OCI-LY1 (cell line): Measurements from ENCODE around the gene WFDC11.
"Not testable (repeated sequence)": the region's sequence is repeated elsewhere in the genome, so short reads cannot be mapped to it uniquely, and the experiment has no call there.

Experiments used
- H2AFZ ChIP-seq: fragments of 200-600 bp; sonication (generic), shearing (Covaris generic); 2 replicates; pipeline ENCODE4 v1.6.0; 2014; ENCODE audit warnings: antibody characterized with exemption, mild to moderate bottlenecking, low read length
- H3F3A ChIP-seq: fragments of 200-600 bp; sonication (generic), shearing (Covaris generic); 2 replicates; pipeline ENCODE4 v1.6.0; 2014; ENCODE audit warnings: mild to moderate bottlenecking, antibody characterized with exemption, low read length, moderate library complexity; ENCODE audit not compliant: insufficient read depth
- H3K27ac ChIP-seq: fragments of 200-600 bp; sonication (generic); 2 replicates; pipeline ENCODE4 v1.5.1; 2014; ENCODE audit warnings: low read length, mixed run types, mild to moderate bottlenecking, low read depth; ENCODE audit not compliant: poor library complexity, severe bottlenecking
- H3K27me3 ChIP-seq: fragments of 200-600 bp; sonication (generic); 2 replicates; pipeline ENCODE4 v1.6.0; 2014; ENCODE audit warnings: antibody characterized with exemption, mild to moderate bottlenecking, low read length, moderate library complexity; ENCODE audit not compliant: insufficient read depth
- H3K36me3 ChIP-seq: fragments of 200-600 bp; sonication (generic); 2 replicates; pipeline ENCODE4 v1.6.1; 2014; ENCODE audit warnings: mild to moderate bottlenecking, antibody characterized with exemption, low read length, moderate library complexity, mixed read lengths; ENCODE audit not compliant: insufficient read depth
- H3K4me1 ChIP-seq: fragments of 200-600 bp; sonication (generic); 2 replicates; pipeline ENCODE4 v1.5.1; 2014; ENCODE audit warnings: mild to moderate bottlenecking, low read length, moderate library complexity; ENCODE audit not compliant: insufficient read depth, severe bottlenecking
- H3K4me2 ChIP-seq: fragments of 200-600 bp; sonication (generic), shearing (Covaris generic); 2 replicates; pipeline ENCODE4 v1.6.1; 2014; ENCODE audit warnings: low read length
- H3K4me3 ChIP-seq: fragments of 200-600 bp; sonication (generic); 2 replicates; pipeline ENCODE4 v1.5.1; 2014; ENCODE audit warnings: low read length, low read depth, mild to moderate bottlenecking, mixed read lengths; ENCODE audit not compliant: poor library complexity, severe bottlenecking
- H3K79me2 ChIP-seq: fragments of 200-600 bp; shearing (Covaris generic); 2 replicates; pipeline ENCODE4 v1.6.1; 2016; ENCODE audit warnings: mixed run types, low read length, mixed read lengths; ENCODE audit not compliant: insufficient read depth
- H3K9ac ChIP-seq: fragments of 200-600 bp; sonication (generic), shearing (Covaris generic); 2 replicates; pipeline ENCODE4 v1.6.1; 2014; ENCODE audit warnings: mild to moderate bottlenecking, low read length, mixed read lengths
- H3K9me2 ChIP-seq: fragments of 200-600 bp; sonication (generic), shearing (Covaris generic); 2 replicates; pipeline ENCODE4 v1.6.1; 2014; ENCODE audit warnings: low read depth, mild to moderate bottlenecking, low read length, mixed read lengths
- H3K9me3 ChIP-seq: fragments of 200-600 bp; shearing (Covaris generic); 2 replicates; pipeline ENCODE4 v1.6.1; 2014; ENCODE audit warnings: low read length, mixed read lengths
- H4K20me1 ChIP-seq: fragments of 200-600 bp; sonication (generic), shearing (Covaris generic); 2 replicates; pipeline ENCODE4 v1.6.0; 2016; ENCODE audit warnings: mild to moderate bottlenecking, low read length; ENCODE audit not compliant: insufficient read depth
- CTCF ChIP-seq: fragments of 200-600 bp; sonication (generic), shearing (Covaris generic); IDR thresholded peaks from 2 replicates; pipeline ENCODE4 v1.5.1; 2017; ENCODE audit warnings: mild to moderate bottlenecking, antibody characterized with exemption, low read length, moderate library complexity, mixed read lengths
- EZH2 ChIP-seq: fragments of 200-600 bp; sonication (generic), shearing (Covaris generic); IDR thresholded peaks from 2 replicates; pipeline ENCODE4 v1.8.0; 2017; ENCODE audit warnings: borderline replicate concordance, mixed run types, mild to moderate bottlenecking, antibody characterized with exemption, low read length, moderate library complexity, mixed read lengths

The WFDC11 gene

GRCh38 chr20:45649312-45649863, 20.7 kb downstream of the WFDC11 start:
- H2AFZ ChIP-seq, result no peak overlapping the region
- TF ChIP-seq EZH2 (no peak), CTCF (no peak)
- H3K9me2 ChIP-seq, result no peaks in the 10 kb centered on the region
- no peak overlapping the region for H3K9ac ChIP-seq
- H3K9me3 ChIP-seq, result no peaks in the 10 kb centered on the region
- no peaks in the 10 kb centered on the region for H3K36me3 ChIP-seq
- no peak overlapping the region for H3K27ac ChIP-seq
- H3K4me3 ChIP-seq, result no peak overlapping the region
- no peaks in the 10 kb centered on the region for H4K20me1 ChIP-seq
- H3K27me3 ChIP-seq, result no peaks in the 10 kb centered on the region
- H3K79me2 ChIP-seq, result no peaks in the 10 kb centered on the region
- H3F3A ChIP-seq, result no peaks in the 10 kb centered on the region
- H3K4me1 ChIP-seq, result no peaks in the 10 kb centered on the region
- no peak overlapping the region for H3K4me2 ChIP-seq

GRCh38 chr20:45647441-45648050, 22.5 kb downstream of the WFDC11 start:
- no peaks in the 10 kb centered on the region for H3K4me1 ChIP-seq
- no peaks in the 10 kb centered on the region for H3F3A ChIP-seq
- TF ChIP-seq EZH2 (no peak), CTCF (no peak)
- H3K27me3 ChIP-seq, result no peaks in the 10 kb centered on the region
- H3K4me3 ChIP-seq, result no peak overlapping the region
- H3K27ac ChIP-seq, result no peak overlapping the region
- no peaks in the 10 kb centered on the region for H3K36me3 ChIP-seq
- H3K9ac ChIP-seq, result no peak overlapping the region
- H3K9me2 ChIP-seq, result no peaks in the 10 kb centered on the region
- no peak overlapping the region for H3K4me2 ChIP-seq
- no peaks in the 10 kb centered on the region for H4K20me1 ChIP-seq
- H2AFZ ChIP-seq, result no peak overlapping the region
- no peaks in the 10 kb centered on the region for H3K79me2 ChIP-seq
- no peaks in the 10 kb centered on the region for H3K9me3 ChIP-seq

- Histone ChIP-seq H3F3A (no peaks in the 10 kb centered on the region), H3K36me3 (no peaks in the 10 kb centered on the region), H3K79me2 (no peaks in the 10 kb centered on the region), H3K4me2 (no peak overlapping the region), H2AFZ (no peak overlapping the region), H3K4me1 (no peaks in the 10 kb centered on the region), H3K27me3 (no peaks in the 10 kb centered on the region), H4K20me1 (no peaks in the 10 kb centered on the region), H3K9ac (no peak overlapping the region), H3K4me3 (no peak overlapping the region), H3K27ac (no peak overlapping the region), H3K9me2 (no peaks in the 10 kb centered on the region), H3K9me3 (no peaks in the 10 kb centered on the region)
- TF ChIP-seq CTCF (no peak), EZH2 (no peak)
Measured at GRCh38 chr20:45646875-45647274, 23.2 kb downstream of the WFDC11 start.

GRCh38 chr20:45645869-45646268, 24.2 kb downstream of the WFDC11 start:
- H3K79me2 ChIP-seq, H3K36me3 ChIP-seq, H3K4me1 ChIP-seq, H3K9me3 ChIP-seq, H3K4me2 ChIP-seq, H2AFZ ChIP-seq, H3F3A ChIP-seq, H3K9ac ChIP-seq, H4K20me1 ChIP-seq, H3K27me3 ChIP-seq, H3K27ac ChIP-seq, H3K9me2 ChIP-seq, H3K4me3 ChIP-seq: not testable (repeated sequence)

- H3K9me2 ChIP-seq, H3K27me3 ChIP-seq, H3K79me2 ChIP-seq, H3K4me1 ChIP-seq, H3F3A ChIP-seq, H3K4me3 ChIP-seq, H3K36me3 ChIP-seq, H3K27ac ChIP-seq, H4K20me1 ChIP-seq, H3K9ac ChIP-seq, H3K9me3 ChIP-seq, H3K4me2 ChIP-seq, H2AFZ ChIP-seq: not testable (repeated sequence)
Measured at GRCh38 chr20:45641076-45641475, 29.0 kb downstream of the WFDC11 start.
